Measurements from ENCODE around the gene ADCY4. TPM values are rescaled to one million over a fixed set of nuclear protein-coding genes. Genes with fewer than 3 reads are reported as not detected.
A peak's percentile ranks its signal among the peaks of the same experiment; 100 is the strongest.
"Not testable (repeated sequence)": the region's sequence is repeated elsewhere in the genome, so short reads cannot be mapped to it uniquely, and the experiment has no call there.

Gene ADCY4
- total and polyA plus RNA-seq, 4 donors: 0.25 to 111 (median 25.9) TPM

DNA sequence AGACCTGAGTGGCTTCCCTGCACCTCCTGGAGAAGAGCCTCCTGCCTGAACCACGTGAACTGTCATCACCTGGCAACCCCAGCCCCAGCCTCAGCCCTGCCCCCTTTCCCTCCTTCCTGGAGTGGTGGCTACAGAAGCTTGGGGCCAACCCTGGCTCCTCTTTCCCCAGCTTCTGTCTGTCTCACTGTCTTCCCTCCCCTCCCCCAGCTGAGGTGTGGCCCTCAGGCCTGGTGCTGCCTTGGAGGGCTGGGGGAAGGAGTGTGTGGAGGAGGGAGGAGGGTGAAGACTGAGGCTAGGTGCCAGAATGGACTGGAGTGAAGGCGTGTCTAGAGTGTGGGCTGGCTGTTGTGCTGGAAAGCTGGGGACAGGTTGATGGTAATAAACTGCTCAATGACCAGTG is 42.8 kb upstream of the ADCY4 start:
- H3K27me3 ChIP-seq (ENCODE audit: control insufficient read depth in 1 of 2, insufficient read depth in 2 of 2, low read length in 1 of 2): no peaks in the 10 kb centered on the region
- ATAC-seq (ENCODE audit: low FRiP score): no peak
- intact Hi-C loops (cut with DNase I): no loop called here
- WGBS, 2 donors: 32 to 63% methylated on average over 2 of the region's 2 CpGs
- DNase-seq: no peak
- no peaks in the 10 kb centered on the region for H3K9me3 ChIP-seq (ENCODE audit: control insufficient read depth, low read length)
- H3K4me3 ChIP-seq (ENCODE audit: low read length in 2 of 2): no peak overlapping the region
- H3K4me1 ChIP-seq (ENCODE audit: control insufficient read depth in 1 of 2, insufficient read depth in 2 of 2, low read length in 2 of 2): no peaks in the 10 kb centered on the region
- H3K27ac ChIP-seq (ENCODE audit: low read depth in 1 of 2, low read length in 2 of 2): no peak overlapping the region
- H3K36me3 ChIP-seq (ENCODE audit: control insufficient read depth in 1 of 2, insufficient read depth in 2 of 2, low read length in 1 of 2): no peaks in the 10 kb centered on the region

DNA sequence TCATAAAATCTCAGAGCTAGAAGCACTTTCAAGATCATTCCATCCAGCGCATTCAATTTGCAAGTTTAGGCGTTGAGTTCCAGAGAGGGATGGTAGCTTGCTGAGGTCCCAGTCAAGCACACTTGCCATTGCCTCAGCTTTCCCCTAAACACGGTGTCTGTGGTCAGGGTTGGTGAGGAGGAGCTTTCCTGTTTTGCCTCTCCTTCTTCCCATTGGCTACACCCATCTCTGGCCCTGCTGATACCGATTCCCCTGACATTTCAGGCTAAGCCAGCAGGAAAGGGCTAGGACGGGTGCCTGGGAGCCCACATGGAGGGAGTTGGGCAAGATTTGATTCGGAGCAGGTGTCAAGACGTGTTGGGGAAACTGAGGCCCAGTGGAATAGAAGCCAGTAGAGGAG is 42.3 kb upstream of the ADCY4 start:
- no peak overlapping the region for H3K27ac ChIP-seq (ENCODE audit: low read depth in 1 of 2, low read length in 2 of 2)
- DNase-seq: no peak

DNA sequence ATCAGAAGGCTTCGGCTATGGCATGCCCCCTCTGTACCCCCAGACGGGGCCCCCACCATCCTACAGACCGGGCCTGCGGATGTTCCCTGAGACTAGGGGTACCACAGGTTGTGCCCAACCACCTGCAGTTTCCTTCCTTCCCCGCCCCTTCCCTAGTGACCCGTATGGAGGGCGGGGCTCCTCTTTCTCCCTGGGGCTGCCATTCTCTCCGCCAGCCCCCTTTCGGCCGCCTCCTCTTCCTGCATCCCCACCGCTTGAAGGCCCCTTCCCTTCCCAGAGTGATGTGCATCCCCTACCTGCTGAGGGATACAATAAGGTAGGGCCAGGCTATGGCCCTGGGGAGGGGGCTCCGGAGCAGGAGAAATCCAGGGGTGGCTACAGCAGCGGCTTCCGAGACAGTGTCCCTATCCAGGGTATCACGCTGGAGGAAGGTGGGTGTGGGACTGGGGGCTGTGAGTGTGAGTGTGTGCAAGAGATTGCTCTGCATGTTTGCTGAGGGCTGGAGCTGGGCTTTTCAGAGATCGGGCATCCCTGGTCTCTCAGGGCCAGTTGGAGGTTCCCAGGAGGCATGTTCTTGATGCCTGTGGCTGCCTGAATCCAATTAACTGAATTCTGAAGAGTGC is 41.7 kb upstream of the ADCY4 start:
- Histone ChIP-seq H3K27me3 (ENCODE audit: control insufficient read depth in 1 of 2, insufficient read depth in 2 of 2, low read length in 1 of 2) (no peaks in the 10 kb centered on the region), H3K27ac (ENCODE audit: low read depth in 1 of 2, low read length in 2 of 2) (no peak overlapping the region), H3K4me1 (ENCODE audit: control insufficient read depth in 1 of 2, insufficient read depth in 2 of 2, low read length in 2 of 2) (no peaks in the 10 kb centered on the region), H3K9me3 (ENCODE audit: control insufficient read depth, low read length) (no peaks in the 10 kb centered on the region), H3K4me3 (ENCODE audit: low read length in 2 of 2) (no peak overlapping the region), H3K36me3 (ENCODE audit: control insufficient read depth in 1 of 2, insufficient read depth in 2 of 2, low read length in 1 of 2) (no peaks in the 10 kb centered on the region)
- no peak for ATAC-seq (ENCODE audit: low FRiP score)
- WGBS, 2 donors: 78% methylated on average over 14 to 16 of the region's 16 CpGs
- intact Hi-C loops (cut with DNase I): no loop called here
- no peak for DNase-seq

More for the DNA sequence above, 42.3 kb upstream of the ADCY4 start:
- Histone ChIP-seq H3K36me3 (ENCODE audit: control insufficient read depth in 1 of 2, insufficient read depth in 2 of 2, low read length in 1 of 2) (no peaks in the 10 kb centered on the region), H3K27me3 (ENCODE audit: control insufficient read depth in 1 of 2, insufficient read depth in 2 of 2, low read length in 1 of 2) (no peaks in the 10 kb centered on the region), H3K4me3 (ENCODE audit: low read length in 2 of 2) (no peak overlapping the region), H3K9me3 (ENCODE audit: control insufficient read depth, low read length) (no peaks in the 10 kb centered on the region), H3K4me1 (ENCODE audit: control insufficient read depth in 1 of 2, insufficient read depth in 2 of 2, low read length in 2 of 2) (no peaks in the 10 kb centered on the region)
- 81 to 83% methylated on average over 7 of the region's 7 CpGs for WGBS, 2 donors
- ATAC-seq (ENCODE audit: low FRiP score): no peak
- intact Hi-C loops (cut with DNase I): no loop called here

- no peaks in the 10 kb centered on the region for H3K4me1 ChIP-seq (ENCODE audit: control insufficient read depth in 1 of 2, insufficient read depth in 2 of 2, low read length in 2 of 2)
- no peaks in the 10 kb centered on the region for H3K9me3 ChIP-seq (ENCODE audit: control insufficient read depth, low read length)
- H3K27me3 ChIP-seq (ENCODE audit: control insufficient read depth in 1 of 2, insufficient read depth in 2 of 2, low read length in 1 of 2): no peaks in the 10 kb centered on the region
- 78% methylated on average over 12 of the region's 12 CpGs for WGBS, 2 donors
- no peaks in the 10 kb centered on the region for H3K36me3 ChIP-seq (ENCODE audit: control insufficient read depth in 1 of 2, insufficient read depth in 2 of 2, low read length in 1 of 2)
- DNase-seq: no peak
- no peak for ATAC-seq (ENCODE audit: low FRiP score)
- intact Hi-C loops (cut with DNase I): no loop called here
- H3K27ac ChIP-seq (ENCODE audit: low read depth in 1 of 2, low read length in 2 of 2): no peak overlapping the region
- H3K4me3 ChIP-seq (ENCODE audit: low read length in 2 of 2): no peak overlapping the region
These were observed 38.0 kb upstream of the ADCY4 start for GRCh38 chr14:24372701-24373416.

DNA sequence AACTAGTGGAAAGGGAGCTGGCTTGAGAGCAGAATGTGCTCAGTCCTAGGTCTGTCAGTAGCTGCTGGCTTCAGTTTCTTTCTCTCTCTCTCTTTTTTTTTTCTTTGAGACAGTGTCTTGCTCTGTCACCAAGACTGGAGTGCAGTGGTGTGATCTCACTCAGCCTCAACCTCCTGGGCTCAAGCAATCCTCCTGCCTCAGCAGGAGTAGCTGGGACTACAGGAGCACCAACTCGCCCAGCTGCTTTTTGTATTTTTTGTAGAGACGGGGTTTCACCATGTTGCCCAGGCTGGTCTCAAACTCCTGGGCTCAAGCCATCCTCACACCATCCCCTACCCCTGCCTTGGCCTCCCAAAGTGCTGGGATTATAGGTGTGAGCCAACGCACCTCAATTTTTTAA is 36.7 kb upstream of the ADCY4 start:
- H3K4me3 ChIP-seq (ENCODE audit: low read length in 2 of 2); H3K9me3 ChIP-seq (ENCODE audit: control insufficient read depth, low read length); H3K27ac ChIP-seq (ENCODE audit: low read depth in 1 of 2, low read length in 2 of 2); H3K36me3 ChIP-seq (ENCODE audit: control insufficient read depth in 1 of 2, insufficient read depth in 2 of 2, low read length in 1 of 2); H3K27me3 ChIP-seq (ENCODE audit: control insufficient read depth in 1 of 2, insufficient read depth in 2 of 2, low read length in 1 of 2); H3K4me1 ChIP-seq (ENCODE audit: control insufficient read depth in 1 of 2, insufficient read depth in 2 of 2, low read length in 2 of 2); DNase-seq; intact Hi-C loops (cut with DNase I); ATAC-seq (ENCODE audit: low FRiP score): not testable (repeated sequence)
- 81 to 86% methylated on average over 3 of the region's 3 CpGs for WGBS, 2 donors

DNA sequence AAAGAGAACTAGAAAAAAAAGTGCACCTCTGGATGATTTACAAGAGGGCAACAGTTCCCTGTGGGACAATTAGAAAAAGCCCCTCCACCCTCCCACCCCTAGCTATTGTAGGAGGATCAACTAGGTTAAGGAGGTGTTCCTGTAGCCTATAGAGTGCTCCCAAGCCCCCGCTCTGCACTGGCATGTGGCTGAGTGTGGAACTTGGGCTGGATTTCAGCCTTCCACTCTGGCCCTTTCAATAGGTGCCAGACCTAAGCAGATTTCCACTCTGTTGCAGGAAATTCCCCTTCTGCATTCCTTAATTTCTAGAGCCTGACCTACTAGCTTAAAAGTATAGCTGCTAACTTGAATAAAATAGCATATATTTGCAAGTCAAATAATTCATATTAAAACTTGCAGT is 35.9 kb upstream of the ADCY4 start:
- WGBS, 2 donors: 13% methylated on average over 1 of the region's 1 CpG
- no peaks in the 10 kb centered on the region for H3K27me3 ChIP-seq (ENCODE audit: control insufficient read depth in 1 of 2, insufficient read depth in 2 of 2, low read length in 1 of 2)
- no peaks in the 10 kb centered on the region for H3K4me1 ChIP-seq (ENCODE audit: control insufficient read depth in 1 of 2, insufficient read depth in 2 of 2, low read length in 2 of 2)
- no peak overlapping the region for H3K4me3 ChIP-seq (ENCODE audit: low read length in 2 of 2)
- H3K36me3 ChIP-seq (ENCODE audit: control insufficient read depth in 1 of 2, insufficient read depth in 2 of 2, low read length in 1 of 2): no peaks in the 10 kb centered on the region
- ATAC-seq (ENCODE audit: low FRiP score) (no peak), DNase-seq (no peak)
- H3K9me3 ChIP-seq (ENCODE audit: control insufficient read depth, low read length): no peaks in the 10 kb centered on the region
- intact Hi-C loops (cut with DNase I): no loop called here
- H3K27ac ChIP-seq (ENCODE audit: low read depth in 1 of 2, low read length in 2 of 2): no peak overlapping the region

- Histone ChIP-seq H3K27me3 (ENCODE audit: control insufficient read depth in 1 of 2, insufficient read depth in 2 of 2, low read length in 1 of 2) (no peaks in the 10 kb centered on the region), H3K9me3 (ENCODE audit: control insufficient read depth, low read length) (no peaks in the 10 kb centered on the region), H3K4me3 (ENCODE audit: low read length in 2 of 2) (no peak overlapping the region), H3K4me1 (ENCODE audit: control insufficient read depth in 1 of 2, insufficient read depth in 2 of 2, low read length in 2 of 2) (no peaks in the 10 kb centered on the region), H3K36me3 (ENCODE audit: control insufficient read depth in 1 of 2, insufficient read depth in 2 of 2, low read length in 1 of 2) (no peaks in the 10 kb centered on the region), H3K27ac (ENCODE audit: low read depth in 1 of 2, low read length in 2 of 2) (no peak overlapping the region)
- 73 to 80% methylated on average over 31 to 32 of the region's 32 CpGs for WGBS, 2 donors
- intact Hi-C loops (cut with DNase I): loop anchor here in 1 of 2 donors (2.0 kb wide), 1 partner anchor 29 kb away; the partner anchor contains the start of gene NYNRIN
- ATAC-seq (ENCODE audit: low FRiP score) (no peak), DNase-seq (no peak)
These were observed 35.2 kb upstream of the ADCY4 start for GRCh38 chr14:24369907-24370687.

- ATAC-seq (ENCODE audit: low FRiP score) (no peak), DNase-seq (no peak)
- no peaks in the 10 kb centered on the region for H3K36me3 ChIP-seq (ENCODE audit: control insufficient read depth in 1 of 2, insufficient read depth in 2 of 2, low read length in 1 of 2)
- no peaks in the 10 kb centered on the region for H3K27me3 ChIP-seq (ENCODE audit: control insufficient read depth in 1 of 2, insufficient read depth in 2 of 2, low read length in 1 of 2)
- no peak overlapping the region for H3K4me3 ChIP-seq (ENCODE audit: low read length in 2 of 2)
- WGBS, 2 donors: 76 to 86% methylated on average over 17 to 20 of the region's 20 CpGs
- peak overlapping the region in 1 of 2 donors; percentile 90 for H3K27ac ChIP-seq (ENCODE audit: low read depth in 1 of 2, low read length in 2 of 2)
- intact Hi-C loops (cut with DNase I): loop anchor here in 1 of 2 donors (2.0 kb wide), 1 partner anchor 29 kb away; the partner anchor contains the start of gene NYNRIN
- no peaks in the 10 kb centered on the region for H3K4me1 ChIP-seq (ENCODE audit: control insufficient read depth in 1 of 2, insufficient read depth in 2 of 2, low read length in 2 of 2)
- no peaks in the 10 kb centered on the region for H3K9me3 ChIP-seq (ENCODE audit: control insufficient read depth, low read length)
These were observed 34.6 kb upstream of the ADCY4 start for GRCh38 chr14:24369463-24369862.
